ENCODE results near the gene CCNL2. TPM values are rescaled to one million over a fixed set of nuclear protein-coding genes. Genes with fewer than 3 reads are reported as not detected.

Gene CCNL2
- total and polyA plus RNA-seq, 9 donors = 71.1 to 245 (median 196) TPM

- Histone ChIP-seq H3K36me3 (no peaks in the 10 kb centered on the region), H3K9me3 (no peaks in the 10 kb centered on the region)
These were observed 46.2 kb downstream of the CCNL2 start for GRCh38 chr1:1352786-1353388.

GRCh38 chr1:1351511-1352427, 47.4 kb downstream of the CCNL2 start:
- Histone ChIP-seq H3K4me3 (no peak overlapping the region), H3K36me3 (no peaks in the 10 kb centered on the region), H3K27ac (peak overlapping the region; percentile 21 to 72), H3K9me3 (no peaks in the 10 kb centered on the region), H3K27me3 (no peaks in the 10 kb centered on the region), H3K4me1 (ENCODE audit: insufficient read depth) (peaks cover 23% of the 10 kb centered on the region)
- WGBS, 3 donors = 40 to 42% (median 41%) methylated on average over 29 of the region's 29 CpGs
- DNase-seq = peak in 3 of 5 donors; percentile 63 to 71 (median 69)
- intact Hi-C loops (cut with DNase I) = no loop called here
- TF ChIP-seq CTCF (IDR thresholded peaks at IDR 0.05) (no peak), EP300 (IDR thresholded peaks at IDR 0.05) (no peak), POLR2A (IDR thresholded peaks at IDR 0.05) (no peak)

More at GRCh38 chr1:1352786-1353388, 46.2 kb downstream of the CCNL2 start:
- WGBS, 3 donors = 22 to 33% (median 27%) methylated on average over 4 to 5 of the region's 5 CpGs
- H3K27me3 ChIP-seq = no peaks in the 10 kb centered on the region
- H3K27ac ChIP-seq = no peak overlapping the region
- H3K4me3 ChIP-seq = no peak overlapping the region
- no peak for TF ChIP-seq CTCF (IDR thresholded peaks at IDR 0.05)
- intact Hi-C loops (cut with DNase I) = no loop called here
- H3K4me1 ChIP-seq (ENCODE audit: insufficient read depth) = peaks cover 17% of the 10 kb centered on the region
- no peak for DNase-seq

GRCh38 chr1:1349256-1350012, 49.7 kb downstream of the CCNL2 start, which contains the start of gene DVL1:
Gene DVL1 (minus strand): TSS chr1:1349418. CDS start chr1:1349065, 353 bp downstream.
- intact Hi-C loops (cut with DNase I) = loop anchor here in 1 of 4 donors (1.0 to 2.0 kb wide), 3 partner anchors 25 to 76 kb away; partner anchors contain the start of genes CCNL2, CPTP, INTS11 and UBE2J2
- TF ChIP-seq POLR2A (IDR thresholded peaks at IDR 0.05) (peak; percentile 41), CTCF (IDR thresholded peaks at IDR 0.05) (peak in 2 of 3 donors; percentile 68 to 77), EP300 (IDR thresholded peaks at IDR 0.05) (no peak)
- H3K27ac ChIP-seq = peak within 1 kb of the TSS; percentile 59 to 90
- H3K4me3 ChIP-seq = peak within 1 kb of the TSS; percentile 60
- H3K9me3 ChIP-seq = no peaks in the 10 kb centered on the region
- H3K36me3 ChIP-seq = no peaks in the 10 kb centered on the region
- whole genome bisulfite sequencing, 3 donors = 0 to 1% (median 0%) methylated on average over 27 to 121 of the region's 122 CpGs
- H3K27me3 ChIP-seq = no peaks in the 10 kb centered on the region
- H3K4me1 ChIP-seq (ENCODE audit: insufficient read depth) = peaks cover 33% of the 10 kb centered on the region
- DNase-seq = peak; percentile 74 to 86 (median 81)

All from ovary (tissue), 9 donors.